Measurements from ENCODE around the gene YKT6.

DNA sequence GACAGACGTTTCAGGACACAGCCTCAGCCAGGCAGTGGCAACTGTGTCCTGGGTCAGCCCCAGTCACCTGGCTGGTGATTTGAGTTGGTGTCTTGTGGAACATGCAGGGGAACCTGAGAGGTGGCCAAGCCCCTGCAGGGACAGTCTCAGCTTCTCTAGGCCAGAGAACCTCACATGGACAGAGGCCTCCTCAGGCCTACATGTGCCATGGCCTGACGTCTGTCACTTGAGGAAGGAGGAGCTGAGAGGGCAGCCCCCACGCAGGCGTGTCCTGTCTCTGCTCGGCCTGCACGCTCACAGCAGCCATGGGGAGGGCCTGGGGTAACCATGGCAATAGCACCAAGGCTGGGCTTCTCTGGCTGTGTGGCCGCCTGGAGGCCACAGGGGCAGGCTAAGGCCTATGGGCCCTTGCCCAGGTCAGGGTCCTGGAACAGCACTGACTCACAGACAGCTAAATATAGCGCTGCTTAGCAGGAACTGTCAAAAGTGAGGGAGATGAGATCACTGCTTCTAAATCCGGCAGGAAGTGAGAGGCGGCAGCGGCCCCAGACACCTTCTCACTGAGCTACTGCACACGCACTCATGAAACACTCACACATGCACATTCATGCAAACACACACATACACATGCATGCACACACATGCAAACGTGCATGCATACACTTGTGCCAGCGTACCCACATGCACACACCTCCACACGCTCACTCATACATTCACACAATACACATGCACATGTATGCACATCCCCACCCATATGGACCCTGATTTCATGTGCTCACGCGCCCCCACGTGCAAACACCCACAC is 57.0 kb downstream of the YKT6 start:
- TF ChIP-seq CTCF (conservative IDR thresholded peaks at IDR 0.05): no peak
- TF ChIP-seq ZFX (IDR thresholded peaks at IDR 0.05): peak; percentile 19; the same call in 1 of the 2 replicates
